ENCODE measurements around the gene JMJD1C.
"Not testable (repeated sequence)": the region's sequence is repeated elsewhere in the genome, so short reads cannot be mapped to it uniquely, and the experiment has no call there.

Gene JMJD1C

DNA sequence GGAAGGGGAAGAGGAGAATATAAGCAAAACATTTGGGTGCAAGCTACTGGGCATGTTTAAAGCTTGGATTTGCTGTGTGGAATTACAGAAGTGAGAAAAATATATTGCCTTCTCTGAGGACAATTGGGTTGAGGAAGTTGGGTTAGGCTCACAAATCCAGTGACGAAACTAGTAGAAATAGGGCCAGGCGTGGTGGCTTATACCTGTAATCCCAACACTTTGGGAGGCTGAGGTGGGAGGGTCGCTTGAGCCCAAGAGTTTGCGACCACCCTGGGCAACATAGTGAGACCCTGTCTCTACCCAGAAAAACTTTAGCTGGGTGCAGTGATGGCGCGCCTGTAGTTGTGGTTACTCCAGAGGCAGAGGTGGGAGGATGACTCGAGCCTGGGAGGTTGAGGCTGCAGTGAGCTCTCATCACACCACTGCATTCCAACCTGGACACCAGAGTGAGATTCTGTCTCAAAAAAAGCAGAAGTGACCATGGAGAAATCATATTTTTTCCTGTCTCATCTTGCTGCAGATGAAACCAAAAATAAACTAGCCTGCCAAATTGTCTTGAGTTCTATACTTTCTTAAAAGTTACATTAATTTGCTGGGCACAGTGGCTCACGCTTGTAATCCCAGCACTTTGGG lies 310.3 kb downstream of the JMJD1C start:
- DNase-seq = no peak

DNA sequence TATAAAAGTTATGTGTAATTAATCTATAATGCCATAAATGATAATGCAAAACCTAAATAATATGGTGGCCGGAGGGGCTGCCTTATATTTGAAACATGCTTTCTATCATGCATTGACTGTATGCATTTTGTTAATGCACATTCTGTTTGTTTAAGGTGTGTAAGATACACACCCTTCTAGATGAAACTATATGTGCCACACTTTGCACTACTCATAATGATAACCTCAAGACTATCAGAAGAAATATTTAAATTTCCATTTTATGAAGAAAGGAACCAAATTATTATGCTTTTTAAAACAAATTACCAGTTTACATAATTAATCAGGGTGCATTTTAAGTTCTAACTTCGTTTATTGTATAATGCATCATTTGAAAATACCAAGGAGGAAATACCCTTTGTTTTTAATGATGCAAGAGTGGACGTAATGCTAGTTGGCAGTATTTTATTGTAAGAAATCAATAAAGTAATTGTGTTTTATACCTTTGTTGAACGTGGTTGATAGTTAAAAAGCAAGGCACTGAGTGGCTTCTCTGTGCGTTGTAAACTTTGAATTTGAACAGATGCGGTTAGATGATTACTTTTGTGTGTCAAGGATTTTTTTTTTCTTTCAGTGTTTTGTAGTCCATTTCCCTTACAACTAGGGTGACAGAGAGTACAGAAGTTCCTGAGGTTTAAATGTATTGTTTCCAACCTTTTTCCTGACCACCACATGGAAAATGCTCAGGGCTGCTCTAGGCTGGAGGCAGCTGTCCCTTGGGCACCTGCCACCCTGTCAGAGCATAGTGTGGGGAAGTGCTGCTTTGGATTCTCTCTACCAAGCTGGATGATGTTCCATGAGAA lies 311.0 kb downstream of the JMJD1C start:
- DNase-seq = no peak

DNA sequence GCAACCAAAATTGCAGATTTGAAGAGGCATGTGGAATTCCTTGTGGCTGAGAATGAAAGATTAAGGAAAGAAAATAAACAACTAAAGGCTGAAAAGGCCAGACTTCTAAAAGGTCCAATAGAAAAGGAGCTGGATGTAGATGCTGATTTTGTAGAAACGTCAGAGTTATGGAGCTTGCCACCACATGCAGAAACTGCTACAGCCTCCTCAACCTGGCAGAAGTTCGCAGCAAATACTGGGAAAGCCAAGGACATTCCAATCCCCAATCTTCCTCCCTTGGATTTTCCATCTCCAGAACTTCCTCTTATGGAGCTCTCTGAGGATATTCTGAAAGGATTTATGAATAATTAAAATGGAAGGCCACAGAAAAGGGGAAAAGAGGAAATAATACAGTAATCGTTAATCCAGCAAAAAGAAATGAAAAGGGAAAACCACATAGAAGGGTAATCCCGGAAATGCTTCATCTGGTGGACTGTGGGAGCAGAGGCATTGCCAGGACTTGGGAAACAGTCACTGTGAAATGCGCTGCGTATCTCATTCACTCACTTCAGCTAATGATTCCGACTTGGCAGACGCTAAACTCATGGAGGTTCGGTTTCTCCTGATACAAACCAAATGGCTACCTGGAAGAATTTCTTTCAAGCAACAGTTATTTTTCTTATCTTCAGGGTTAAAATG lies 311.8 kb downstream of the JMJD1C start:
- DNase-seq = not testable (repeated sequence)

DNA sequence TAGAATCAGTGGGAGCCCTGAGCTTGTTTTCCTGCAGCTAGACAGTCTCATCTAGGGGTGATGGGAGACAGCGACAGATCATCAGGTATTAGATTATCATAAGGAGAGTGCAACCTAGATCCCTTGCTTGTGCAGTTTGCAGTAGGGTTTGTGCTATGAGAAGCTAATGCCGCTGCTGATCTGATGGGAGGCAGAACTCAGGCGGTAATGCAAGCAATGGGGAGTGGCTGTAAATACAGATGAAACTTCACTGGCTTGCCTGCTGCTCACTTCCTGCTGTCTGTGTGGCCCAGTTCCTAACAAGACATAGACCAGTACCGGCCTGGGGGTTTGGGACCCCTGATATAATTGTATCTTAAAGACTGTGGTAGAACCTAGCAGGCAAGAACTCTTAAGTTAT lies 315.0 kb downstream of the JMJD1C start:
- DNase-seq = no peak

DNA sequence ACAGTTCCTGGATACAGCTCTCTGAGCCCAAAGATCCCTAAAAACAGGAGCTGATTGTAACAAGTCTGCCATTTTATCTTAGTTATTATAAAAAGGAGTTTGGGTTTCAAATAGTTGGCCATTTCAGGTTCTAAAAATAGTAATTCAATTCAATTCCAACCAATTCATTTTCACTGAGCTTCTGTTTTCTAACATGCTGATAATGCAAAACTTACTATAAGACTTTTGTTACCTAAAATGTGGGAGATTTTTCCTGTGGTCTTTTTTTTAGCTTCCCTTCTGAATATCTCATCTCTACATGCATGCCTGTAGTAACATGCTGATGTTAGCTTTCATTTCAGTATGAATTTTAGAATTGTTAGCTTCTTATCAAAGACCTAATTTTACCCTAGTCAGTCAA lies 319.3 kb downstream of the JMJD1C start:
- DNase-seq = no peak

DNA sequence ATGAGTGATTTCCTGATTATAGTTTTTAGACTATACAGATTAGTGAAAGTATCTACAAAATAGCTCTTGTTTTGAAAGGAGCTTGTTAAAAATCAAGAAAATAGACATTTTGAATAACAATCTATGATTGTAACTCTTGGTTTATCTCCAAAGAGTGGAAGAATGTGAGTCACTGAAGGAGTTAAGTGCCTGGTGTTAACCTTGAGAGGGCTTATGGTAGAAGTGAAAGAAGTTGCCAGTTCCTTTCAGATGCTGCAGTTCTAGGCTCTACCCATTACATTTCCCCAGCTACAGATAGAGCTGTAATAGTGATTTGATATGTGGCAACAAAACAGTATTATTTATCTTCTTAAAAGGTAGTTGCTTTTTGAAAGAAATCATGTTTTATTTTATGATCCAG lies 320.0 kb downstream of the JMJD1C start:
- no peak for DNase-seq

DNA sequence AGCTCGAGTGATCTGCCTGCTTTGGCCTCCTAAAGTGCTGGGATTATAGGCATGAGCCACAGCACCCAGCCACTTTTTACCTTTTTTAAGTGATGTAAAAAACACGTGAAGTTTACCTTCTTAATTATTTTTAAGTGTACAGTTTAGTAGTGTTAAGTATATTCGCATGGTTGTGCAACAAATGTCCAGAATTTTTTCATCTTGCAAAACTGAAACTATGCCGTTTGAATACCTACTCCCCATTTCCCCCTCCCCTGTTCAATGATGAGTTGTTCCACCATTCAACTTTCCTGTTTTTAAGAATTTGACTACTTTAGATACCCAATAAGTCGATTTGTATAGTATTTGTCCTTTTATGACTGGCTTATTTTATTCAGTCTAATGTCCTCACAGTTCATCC lies 321.8 kb downstream of the JMJD1C start:
- no peak for DNase-seq

DNA sequence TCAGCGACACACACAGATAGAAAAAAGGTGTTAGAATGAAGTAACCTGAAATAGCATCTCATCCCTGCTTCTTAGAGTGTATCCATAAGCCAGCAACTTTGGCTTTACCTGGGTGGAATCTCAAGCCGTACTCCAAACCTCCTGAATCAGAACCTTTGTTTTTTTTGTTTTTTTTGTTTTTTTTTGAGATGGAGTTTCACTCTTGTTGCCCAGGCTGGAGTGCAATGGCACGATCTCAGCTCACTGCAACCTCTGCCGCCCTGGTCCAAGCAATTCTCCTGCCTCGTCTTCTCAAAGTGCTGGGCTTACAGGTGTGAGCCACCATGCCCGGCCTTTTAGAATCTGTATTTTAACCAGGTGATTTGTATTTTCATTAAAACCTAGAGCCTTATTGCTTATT lies 323.6 kb downstream of the JMJD1C start:
- DNase-seq = no peak

DNA sequence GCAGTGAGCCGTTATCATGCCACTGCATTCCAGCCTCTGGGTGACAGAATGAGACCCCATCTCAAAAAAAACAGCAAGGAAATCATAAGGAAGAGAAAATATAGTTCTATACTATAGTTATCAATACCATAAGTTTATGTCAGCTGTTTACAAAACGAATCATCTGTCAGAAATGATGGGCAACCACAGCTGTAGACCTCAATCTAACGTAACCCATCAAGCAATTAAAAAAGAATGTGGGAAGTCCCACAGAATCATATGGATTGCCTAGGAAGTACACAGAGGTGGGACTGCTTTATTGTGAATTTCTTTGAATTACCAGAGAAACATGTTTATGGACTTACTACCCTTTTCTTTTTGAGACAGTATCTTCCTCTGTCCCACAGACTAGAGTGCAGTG lies 325.7 kb downstream of the JMJD1C start:
- DNase-seq = no peak

DNA sequence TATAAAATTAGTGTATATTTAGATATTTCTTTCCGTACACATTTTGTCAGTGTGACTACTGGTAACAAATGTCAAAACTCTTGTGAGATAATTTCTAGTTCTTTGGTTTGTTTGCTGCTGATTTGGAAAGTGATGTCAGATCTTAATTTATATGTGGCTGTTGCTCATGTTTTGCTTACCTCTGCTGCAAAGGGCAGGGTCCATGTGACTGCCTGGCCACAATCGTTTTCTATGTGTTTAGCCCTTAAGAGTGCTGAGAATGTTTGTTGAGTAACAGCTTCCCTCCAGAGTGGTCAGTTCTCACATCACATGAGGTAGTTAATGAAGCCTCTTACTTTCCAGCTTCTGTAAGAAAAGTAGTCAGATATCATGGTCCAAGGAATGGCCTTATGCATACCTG lies 328.5 kb downstream of the JMJD1C start:
- no peak for DNase-seq

DNA sequence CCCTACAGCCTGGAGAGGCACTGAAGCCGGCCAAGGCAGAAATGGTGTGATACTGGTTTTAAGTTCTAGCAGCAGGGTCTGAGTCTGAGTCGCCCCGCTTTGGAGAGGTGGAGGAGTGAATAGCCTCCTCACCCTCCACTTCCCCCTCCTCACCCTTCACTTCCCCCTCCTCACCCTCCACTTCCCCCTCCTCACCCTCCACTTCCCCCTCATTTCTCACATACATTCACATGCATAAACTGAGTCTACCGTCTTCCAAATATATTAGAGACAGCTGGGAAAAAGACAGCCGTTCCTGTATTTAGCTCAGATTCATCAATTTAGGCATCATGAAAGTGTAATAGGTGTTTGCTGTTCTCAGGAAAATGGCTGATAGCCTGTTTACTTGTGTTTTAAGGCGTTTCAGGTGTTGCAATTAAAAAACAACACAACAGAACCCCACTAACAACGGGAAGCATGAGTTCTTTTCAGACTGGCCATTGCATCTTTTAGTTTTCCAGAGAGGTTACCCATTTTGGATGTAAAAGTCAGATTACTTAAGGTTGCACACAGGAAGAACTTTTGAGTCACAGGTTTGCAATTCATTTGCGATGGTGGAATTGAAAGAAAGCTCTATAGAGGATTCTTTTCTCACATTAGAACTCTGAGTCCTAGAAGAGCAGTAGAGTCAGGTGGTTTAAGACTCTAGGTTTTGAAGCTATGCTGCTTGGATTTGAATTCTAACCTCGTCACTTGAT lies 331.8 kb downstream of the JMJD1C start:
- no peak for DNase-seq

DNA sequence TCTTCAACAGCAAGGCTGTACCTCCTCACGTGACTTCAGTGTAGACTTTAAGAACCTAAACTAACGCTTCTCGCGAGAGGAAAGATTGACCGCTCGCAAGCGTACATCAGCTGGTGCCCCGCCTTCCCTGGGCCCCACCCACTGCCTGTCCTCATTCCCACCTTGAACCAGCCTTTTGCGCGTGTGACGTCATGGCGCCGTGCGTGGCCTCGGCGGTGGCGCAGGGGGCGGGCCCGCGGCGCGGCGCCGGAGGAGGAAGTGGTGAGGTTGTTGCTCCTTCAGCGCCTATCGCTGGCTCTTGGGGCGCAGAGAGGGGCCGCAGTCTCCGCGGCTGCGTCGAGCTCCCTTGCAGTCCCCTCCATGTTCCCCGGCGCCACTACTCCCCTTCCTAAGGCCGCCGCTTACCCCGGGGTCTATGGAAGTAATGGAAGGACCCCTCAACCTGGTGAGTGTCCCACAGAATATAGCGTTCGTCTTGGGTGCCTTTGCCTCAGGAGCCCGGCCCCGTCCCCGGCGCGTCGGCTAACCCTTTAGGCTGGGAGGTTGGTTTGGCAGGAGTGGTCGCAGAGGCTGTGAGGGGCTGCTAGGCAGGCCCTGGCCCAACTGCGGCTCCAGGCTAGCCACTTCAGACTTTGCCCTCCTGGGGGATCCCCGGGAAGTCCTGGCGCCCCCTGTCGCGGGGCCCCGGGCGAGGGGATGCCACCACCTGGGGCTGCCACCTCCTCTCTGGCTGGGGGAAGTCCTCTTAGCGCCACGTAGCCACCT lies 332.5 kb downstream of the JMJD1C start, which contains the start of gene NRBF2:
TSS of gene NRBF2 (plus strand) at position 273 of the 765 bp plus-strand sequence. CDS start at position 416, 143 bp downstream.
- peak; percentile 99 for DNase-seq

DNA sequence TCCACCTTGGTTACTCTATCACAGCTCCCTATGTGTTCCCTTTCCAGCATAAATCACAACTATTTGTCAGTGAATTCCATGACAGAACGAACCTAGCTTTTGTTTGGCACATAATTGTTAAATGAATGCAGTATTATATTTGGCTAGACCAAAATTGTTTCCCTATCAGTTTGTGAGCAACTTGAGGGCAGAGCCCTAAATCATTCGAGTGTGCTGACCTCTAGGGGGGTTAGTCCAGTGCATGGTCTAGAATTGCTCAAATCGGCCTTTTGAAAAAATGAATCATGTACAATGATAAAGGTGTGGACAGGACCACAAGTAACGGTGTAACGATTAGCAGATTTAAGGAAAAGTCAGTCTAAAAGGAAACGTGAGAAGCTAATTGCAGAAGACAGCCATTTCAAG lies 333.1 kb downstream of the JMJD1C start:
- no peak for DNase-seq

DNA sequence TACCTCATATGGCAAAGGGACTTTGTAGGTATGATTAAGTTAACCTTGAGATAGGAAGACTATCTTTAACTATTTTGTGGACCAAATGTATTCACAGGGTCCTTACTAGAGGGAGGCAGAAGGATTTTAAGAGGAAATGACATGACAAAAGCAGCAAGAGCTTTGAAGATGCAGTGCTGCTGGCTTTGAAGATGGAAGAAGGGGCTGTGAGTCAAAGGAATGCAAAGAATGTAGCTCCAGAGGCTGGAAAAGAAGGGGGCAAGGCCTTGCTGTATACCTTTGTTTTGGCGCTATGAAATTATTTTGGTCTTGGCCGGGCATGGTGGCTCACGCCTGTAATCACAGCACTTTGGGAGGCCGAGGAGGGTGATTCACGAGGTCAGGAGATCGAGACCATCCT lies 335.9 kb downstream of the JMJD1C start:
- no peak for DNase-seq

DNA sequence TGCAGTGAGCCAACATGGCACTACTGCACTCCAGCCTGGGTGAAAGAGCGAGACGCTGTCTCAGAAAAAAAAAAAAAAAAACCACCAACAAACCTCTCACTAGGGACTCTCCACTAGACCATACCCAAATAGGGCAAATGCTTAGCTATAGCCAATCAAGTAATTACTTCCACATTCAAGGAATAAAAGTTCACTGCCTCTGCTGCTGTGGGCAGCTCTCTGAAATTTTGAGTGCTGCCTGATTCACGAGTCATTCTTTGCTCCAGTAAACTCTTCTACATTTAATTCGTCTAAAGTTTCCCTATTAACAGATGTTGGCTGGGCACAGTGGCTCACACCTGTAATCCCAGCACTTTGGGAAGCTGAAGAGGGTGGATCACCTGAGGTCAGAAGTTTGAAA lies 337.3 kb downstream of the JMJD1C start:
- DNase-seq = no peak

DNA sequence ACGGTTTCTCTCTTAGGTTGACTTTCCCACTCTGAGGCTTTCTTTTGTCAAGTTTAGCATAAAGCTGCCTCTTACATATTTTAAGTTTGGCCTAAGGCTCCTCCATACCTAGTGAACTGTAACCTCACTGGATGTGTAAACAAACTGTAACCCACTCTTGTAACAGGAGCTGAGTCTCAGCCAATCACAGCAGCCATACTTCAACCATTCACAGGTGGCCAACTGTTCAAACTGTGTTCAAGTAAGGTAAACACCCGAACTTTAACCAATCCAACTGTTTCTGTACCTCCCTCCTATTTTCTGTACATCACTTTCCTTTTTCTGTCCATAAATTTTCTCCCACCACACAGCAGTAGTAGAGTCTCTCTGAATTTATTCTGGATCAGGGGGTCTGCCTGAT lies 340.3 kb downstream of the JMJD1C start:
- no peak for DNase-seq

DNA sequence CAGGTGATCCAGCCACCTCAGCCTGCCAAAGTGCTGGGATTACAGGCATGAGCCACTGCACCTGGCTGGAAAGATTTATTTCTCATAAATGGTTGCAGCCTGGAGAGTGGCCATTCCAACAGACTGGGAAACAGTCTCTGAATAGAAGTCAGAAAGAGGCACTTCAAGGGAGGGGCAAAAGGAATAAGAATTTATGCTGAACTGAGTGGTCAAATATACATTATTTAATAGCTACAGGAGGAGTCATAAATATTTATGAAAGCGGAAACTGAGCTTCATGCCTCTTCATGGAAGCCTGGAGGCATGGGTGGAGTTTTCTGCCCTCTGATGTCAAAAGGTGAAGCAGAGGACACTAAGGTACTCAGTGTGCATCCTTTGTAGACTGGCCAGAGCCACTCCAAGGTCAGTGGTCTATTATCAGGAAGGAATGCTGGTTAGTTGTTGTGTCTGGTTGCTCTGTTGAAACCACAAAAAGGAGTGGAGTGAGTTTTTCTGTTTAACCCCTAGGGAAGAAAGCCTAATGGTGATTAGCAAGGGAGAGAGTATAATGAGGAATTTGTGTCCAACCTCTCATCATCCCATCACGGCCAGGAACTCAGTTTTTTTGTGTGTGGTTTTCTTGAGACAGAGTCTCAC lies 341.9 kb downstream of the JMJD1C start:
- no peak for DNase-seq

DNA sequence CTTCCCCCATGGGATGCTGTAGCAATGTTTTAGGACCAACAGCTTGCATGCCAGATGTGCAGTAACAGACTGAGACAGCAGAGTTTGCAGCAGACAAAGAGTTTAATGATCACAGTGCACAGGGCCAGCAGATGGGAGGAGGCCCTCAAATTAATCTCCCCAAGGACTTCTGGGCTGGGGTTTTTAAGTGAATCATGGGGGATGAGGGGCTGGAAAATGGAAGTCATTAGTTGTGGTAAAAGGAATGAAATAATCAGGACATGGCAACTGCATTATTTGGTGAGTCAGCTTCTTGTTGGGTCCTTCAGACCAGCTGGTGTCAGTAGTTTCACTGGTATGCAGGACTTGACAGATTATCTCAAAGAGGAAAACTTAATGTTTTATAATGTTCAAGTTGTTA lies 345.2 kb downstream of the JMJD1C start:
- DNase-seq = peak; percentile 58

DNA sequence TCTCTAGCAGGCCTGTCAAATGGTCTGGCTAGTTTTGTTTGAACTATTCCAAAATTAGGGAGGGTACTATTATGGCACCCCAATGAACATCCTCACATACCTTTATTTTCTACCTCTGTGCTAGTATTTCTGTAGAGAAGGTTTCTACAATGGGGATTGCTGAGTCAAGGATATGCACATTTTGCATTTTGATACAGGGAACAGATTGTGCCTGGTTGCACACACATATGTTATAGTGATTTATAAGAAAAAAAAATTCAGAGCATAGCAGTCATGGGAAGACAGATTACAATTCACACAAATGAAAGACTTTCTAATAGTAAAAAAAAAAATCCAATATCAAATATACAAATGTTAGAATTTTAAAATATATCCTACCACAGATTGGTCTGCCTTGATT lies 346.7 kb downstream of the JMJD1C start:
- no peak for DNase-seq

Data from eye (tissue), 1 donor.